GM10847 (cell line): ENCODE measurements around the gene POLR2J2.
"Not testable (repeated sequence)": the region's sequence is repeated elsewhere in the genome, so short reads cannot be mapped to it uniquely, and the experiment has no call there.

Source experiments
- POLR2A ChIP-seq: IDR thresholded peaks from 2 replicates; pipeline ENCODE4 v1.6.1; 2011; ENCODE audit not compliant: insufficient read length; ENCODE audit errors: extremely low read depth

POLR2J2 gene

GRCh38 chr7:102671166-102671955 lies at the start of gene POLR2J2:
Gene POLR2J2 (minus strand): TSS chr7:102671663. CDS start chr7:102671601, 62 bp downstream.
- TF ChIP-seq POLR2A: not testable (repeated sequence)

GRCh38 chr7:102649924-102650323 lies 21.5 kb downstream of the POLR2J2 start, which contains the start of gene SPDYE2B:
Gene SPDYE2B (plus strand): TSS chr7:102650319. CDS start chr7:102652349, 2,030 bp downstream.
- not testable (repeated sequence) for TF ChIP-seq POLR2A

- TF ChIP-seq POLR2A: not testable (repeated sequence)
Observed at GRCh38 chr7:102642691-102643090, 28.8 kb downstream of the POLR2J2 start, which contains the start of gene UPK3BL1. Gene UPK3BL1 (minus strand): TSS chr7:102642791. CDS start chr7:102642741, 50 bp downstream.

GRCh38 chr7:102616507-102617125 lies 54.8 kb downstream of the POLR2J2 start, which contains the start of gene RASA4:
Gene RASA4 (minus strand): TSS chr7:102616756. CDS start chr7:102616689, 67 bp downstream.
- TF ChIP-seq POLR2A: not testable (repeated sequence)
